Uterus (tissue), 2 donors: ENCODE data around the gene SEPHS1.

Source experiments
- POLR2A ChIP-seq, 2 donors: fragments of 450-650 bp; IDR thresholded peaks; one replicate each; pipeline ENCODE4 v1.6.1; 2016; ENCODE audit warnings: antibody characterized with exemption in 2 of 2, mild to moderate bottlenecking in 1 of 2, moderate library complexity in 1 of 2
- TF ChIP-seq, protein P1 (sequence below), 4 experiments: fragments of 200-600 bp in 2 of 4; fragments of 450-650 bp in 2 of 4; sonication (generic) in 2 of 4; IDR thresholded peaks; one replicate each; pipeline ENCODE4 v1.5.1; 2016 to 2019; ENCODE audit warnings: antibody characterized with exemption in 4 of 4, mild to moderate bottlenecking in 2 of 4, moderate library complexity in 1 of 4

DNA sequence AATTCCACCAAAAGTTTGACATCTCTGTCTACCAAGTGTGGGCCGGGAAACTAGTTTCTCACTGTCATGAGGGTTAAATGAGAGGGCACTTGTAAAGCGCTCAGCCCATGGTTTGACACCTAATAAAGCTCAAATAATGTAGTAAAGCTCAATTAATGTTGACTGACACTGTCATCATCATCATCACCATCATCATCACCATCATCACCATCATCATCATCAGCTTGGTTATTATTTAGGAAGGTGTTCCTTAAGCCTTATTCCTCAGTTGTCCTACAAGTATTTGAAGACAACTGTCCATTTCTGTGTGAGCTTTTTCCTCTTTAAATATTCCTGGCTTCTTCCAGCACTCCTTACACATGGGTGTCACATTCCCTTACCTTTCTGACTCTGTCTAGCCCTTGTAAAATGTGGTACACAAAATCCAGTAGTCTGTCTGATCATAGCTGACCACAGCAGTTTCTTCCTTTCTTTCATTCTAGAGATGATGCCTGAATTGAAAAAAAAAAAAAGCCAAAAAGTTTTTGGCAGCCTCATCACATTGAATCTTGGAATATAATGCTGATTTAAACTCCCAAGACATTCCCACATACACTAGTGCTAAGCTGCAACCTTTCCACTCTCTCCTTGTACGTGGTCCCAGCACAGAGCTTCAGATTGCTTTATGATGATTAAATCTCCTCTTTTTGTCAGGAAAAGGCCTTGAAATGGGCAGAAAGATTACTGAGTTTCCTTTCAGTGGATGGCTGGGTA, 40.6 kb upstream of the SEPHS1 start:
- TF ChIP-seq POLR2A (IDR thresholded peaks at IDR 0.05), result no peak
- TF ChIP-seq, protein P1, sequence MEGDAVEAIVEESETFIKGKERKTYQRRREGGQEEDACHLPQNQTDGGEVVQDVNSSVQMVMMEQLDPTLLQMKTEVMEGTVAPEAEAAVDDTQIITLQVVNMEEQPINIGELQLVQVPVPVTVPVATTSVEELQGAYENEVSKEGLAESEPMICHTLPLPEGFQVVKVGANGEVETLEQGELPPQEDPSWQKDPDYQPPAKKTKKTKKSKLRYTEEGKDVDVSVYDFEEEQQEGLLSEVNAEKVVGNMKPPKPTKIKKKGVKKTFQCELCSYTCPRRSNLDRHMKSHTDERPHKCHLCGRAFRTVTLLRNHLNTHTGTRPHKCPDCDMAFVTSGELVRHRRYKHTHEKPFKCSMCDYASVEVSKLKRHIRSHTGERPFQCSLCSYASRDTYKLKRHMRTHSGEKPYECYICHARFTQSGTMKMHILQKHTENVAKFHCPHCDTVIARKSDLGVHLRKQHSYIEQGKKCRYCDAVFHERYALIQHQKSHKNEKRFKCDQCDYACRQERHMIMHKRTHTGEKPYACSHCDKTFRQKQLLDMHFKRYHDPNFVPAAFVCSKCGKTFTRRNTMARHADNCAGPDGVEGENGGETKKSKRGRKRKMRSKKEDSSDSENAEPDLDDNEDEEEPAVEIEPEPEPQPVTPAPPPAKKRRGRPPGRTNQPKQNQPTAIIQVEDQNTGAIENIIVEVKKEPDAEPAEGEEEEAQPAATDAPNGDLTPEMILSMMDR (IDR thresholded peaks at IDR 0.05), result no peak
